ENCODE data around the gene HHIPL1.

- TF ChIP-seq CTCF (IDR thresholded peaks at IDR 0.05) (no peak), POLR2A (IDR thresholded peaks at IDR 0.05) (no peak), POLR2AphosphoS5 (IDR thresholded peaks at IDR 0.05) (no peak)
Measured at GRCh38 chr14:99602054-99602787, 42.7 kb upstream of the HHIPL1 start.

Measured in breast epithelium (tissue), 3 donors.